H1 (cell line): ENCODE results near the gene UBR2. TPM values are rescaled to one million over a fixed set of nuclear protein-coding genes. Genes with fewer than 3 reads are reported as not detected.

ENCODE experiments used
- CTCF ChIA-PET: fragments of 300-600 bp; sonication (Branson Sonifier 250); formaldehyde crosslinking; loops from one replicate; lab custom pipeline; 2021; ENCODE audit not compliant: partially characterized antibody; lab: Charles Lee
- POLR2A ChIA-PET: fragments of 300-600 bp; sonication (Branson Sonifier 250); formaldehyde crosslinking; loops from one replicate; lab custom pipeline; 2021; ENCODE audit warnings: inconsistent platforms; ENCODE audit not compliant: partially characterized antibody; lab: Charles Lee
- DNase-seq, 2 experiments: peaks; one replicate each; pipeline versions ENCODE4 v3.0.0 to v3.0.0-alpha.2; 2010 to 2022; ENCODE audit warnings: low spot score in 2 of 2, low read depth in 1 of 2, mixed read lengths in 1 of 2
- FAIRE-seq: peaks from 2 replicates; lab custom pipeline; 2011; peaks lifted over from hg19 to GRCh38; lab: Jason Lieb, UNC
- H2AFZ ChIP-seq: 2 replicates; pipeline ENCODE4 v1.8.1; 2012; ENCODE audit warnings: low read length, inconsistent platforms
- H2AK5ac ChIP-seq: 2 replicates; pipeline ENCODE4 v1.6.1; 2013; ENCODE audit warnings: low read depth, low read length
- H2BK120ac ChIP-seq: replicated peaks from 2 replicates; pipeline ENCODE3; 2013; ENCODE audit warnings: low read depth, low read length, inconsistent platforms
- H2BK12ac ChIP-seq: 2 replicates; pipeline ENCODE4 v1.6.1; 2013; ENCODE audit warnings: low read depth, low read length
- H2BK15ac ChIP-seq: 2 replicates; pipeline ENCODE4 v1.6.1; 2013; ENCODE audit warnings: low read length
- H2BK20ac ChIP-seq: 2 replicates; pipeline ENCODE4 v1.6.1; 2013; ENCODE audit warnings: low read length
- H2BK5ac ChIP-seq: 2 replicates; pipeline ENCODE4 v1.6.1; 2013; ENCODE audit warnings: low read depth, low read length
- H3K14ac ChIP-seq: 2 replicates; pipeline ENCODE4 v1.6.1; 2013; ENCODE audit warnings: inconsistent platforms; ENCODE audit not compliant: insufficient read length
- H3K18ac ChIP-seq: 2 replicates; pipeline ENCODE4 v1.6.1; 2013; ENCODE audit warnings: low read length; ENCODE audit errors: extremely low read depth
- H3K23ac ChIP-seq: 2 replicates; pipeline ENCODE4 v1.6.1; 2013; ENCODE audit warnings: inconsistent platforms; ENCODE audit not compliant: insufficient read length
- H3K23me2 ChIP-seq: 2 replicates; pipeline ENCODE4 v1.6.1; 2013; ENCODE audit warnings: low read depth, low read length
- H3K27ac ChIP-seq: 2 replicates; pipeline ENCODE4 v1.6.1; 2011; ENCODE audit warnings: low read depth, low read length, inconsistent platforms
- H3K27me3 ChIP-seq, 4 experiments: replicated peaks in 1 of 4; 1 replicate in 1 of 4; 2 replicates in 3 of 4; pipeline versions ENCODE4 v1.6.1 to v1.8.1; 2011 to 2013; ENCODE audit warnings: low read length in 3 of 4, mild to moderate bottlenecking in 3 of 4, inconsistent platforms in 2 of 4, mixed read lengths in 2 of 4, moderate library complexity in 1 of 4; ENCODE audit not compliant: control insufficient read depth in 3 of 4, insufficient read depth in 3 of 4; ENCODE audit errors: extremely low read depth in 1 of 4
- H3K36me3 ChIP-seq, 4 experiments: 2 replicates each; pipeline versions ENCODE4 v1.6.1 to v1.8.1; 2011 to 2013; ENCODE audit warnings: mild to moderate bottlenecking in 4 of 4, low read length in 3 of 4, moderate library complexity in 2 of 4, control low read depth in 1 of 4, inconsistent platforms in 1 of 4; ENCODE audit not compliant: insufficient read depth in 4 of 4, control insufficient read depth in 2 of 4
- H3K4ac ChIP-seq: replicated peaks from 2 replicates; pipeline ENCODE3; 2013; ENCODE audit warnings: low read length, low read depth, mixed read lengths, inconsistent platforms; ENCODE audit not compliant: insufficient read length
- H3K4me1 ChIP-seq, 4 experiments: replicated peaks in 1 of 4; 1 replicate in 1 of 4; 2 replicates in 3 of 4; pipeline versions ENCODE4 v1.6.1 to v1.8.1; 2011 to 2013; ENCODE audit warnings: low read length in 3 of 4, inconsistent platforms in 2 of 4, mixed read lengths in 1 of 4; ENCODE audit not compliant: insufficient read depth in 4 of 4, control insufficient read depth in 3 of 4
- H3K4me2 ChIP-seq, 2 experiments: 2 replicates each; pipeline versions ENCODE4 v1.6.1 to v1.8.1; 2011 to 2013; ENCODE audit warnings: low read depth in 2 of 2, low read length in 2 of 2, control low read depth in 1 of 2, inconsistent platforms in 1 of 2, mild to moderate bottlenecking in 1 of 2; ENCODE audit not compliant: insufficient read depth in 1 of 2
- H3K4me3 ChIP-seq, 4 experiments: fragments of 200-600, 300-600 bp in 1 of 4; sonication (generic), shearing (Covaris generic), sonication (Bioruptor Twin) in 1 of 4; 2 replicates each; pipeline versions ENCODE4 v1.5.1 to v1.8.1; 2011 to 2016; ENCODE audit warnings: low read length in 4 of 4, low read depth in 3 of 4, control low read depth in 2 of 4, inconsistent platforms in 2 of 4, mild to moderate bottlenecking in 2 of 4, mixed read lengths in 1 of 4, moderate library complexity in 1 of 4; ENCODE audit not compliant: insufficient read depth in 2 of 4; ENCODE audit errors: extremely low read depth in 1 of 4
- H3K56ac ChIP-seq: replicated peaks from 2 replicates; pipeline ENCODE3; 2013; ENCODE audit warnings: low read depth, mild to moderate bottlenecking, mixed read lengths, low read length, inconsistent platforms; ENCODE audit not compliant: insufficient read length
- H3K79me1 ChIP-seq: 2 replicates; pipeline ENCODE4 v1.6.1; 2013; ENCODE audit warnings: low read depth, low read length, control low read depth
- H3K79me2 ChIP-seq, 2 experiments: 2 replicates each; pipeline versions ENCODE4 v1.6.1 to v1.8.1; 2012 to 2013; ENCODE audit warnings: low read length in 2 of 2, mild to moderate bottlenecking in 2 of 2, inconsistent platforms in 1 of 2; ENCODE audit not compliant: insufficient read depth in 2 of 2, control insufficient read depth in 1 of 2
- H3K9ac ChIP-seq, 4 experiments: replicated peaks in 1 of 4; 1 replicate in 1 of 4; 2 replicates in 3 of 4; pipeline versions ENCODE4 v1.6.1 to v1.8.1; 2011 to 2013; ENCODE audit warnings: low read depth in 3 of 4, low read length in 3 of 4, control low read depth in 2 of 4, mild to moderate bottlenecking in 2 of 4, moderate library complexity in 2 of 4, inconsistent platforms in 1 of 4; ENCODE audit errors: extremely low read depth in 1 of 4
- H3K9me3 ChIP-seq, 2 experiments: 2 replicates each; pipeline versions ENCODE4 v1.6.1 to v1.8.1; 2012 to 2013; ENCODE audit warnings: mild to moderate bottlenecking in 2 of 2, moderate library complexity in 2 of 2, control low read depth in 1 of 2, inconsistent platforms in 1 of 2, low read depth in 1 of 2, low read length in 1 of 2, mixed read lengths in 1 of 2; ENCODE audit not compliant: insufficient read depth in 2 of 2
- H4K20me1 ChIP-seq, 2 experiments: replicated peaks in 1 of 2; 2 replicates each; pipeline versions ENCODE3 to v1.8.1; 2011 to 2013; ENCODE audit warnings: inconsistent platforms in 2 of 2, low read length in 2 of 2, mild to moderate bottlenecking in 1 of 2; ENCODE audit not compliant: insufficient read depth in 2 of 2, control insufficient read depth in 1 of 2
- H4K5ac ChIP-seq: 2 replicates; pipeline ENCODE4 v1.6.1; 2013; ENCODE audit warnings: low read length, low read depth, mixed read lengths, inconsistent platforms; ENCODE audit not compliant: insufficient read length
- H4K8ac ChIP-seq: 2 replicates; pipeline ENCODE4 v1.8.0; 2013; ENCODE audit warnings: mild to moderate bottlenecking, moderate library complexity, low read length, inconsistent platforms; ENCODE audit not compliant: insufficient read depth; ENCODE audit errors: extremely low read depth
- H4K91ac ChIP-seq: replicated peaks from 2 replicates; pipeline ENCODE3; 2013; ENCODE audit warnings: low read length, mixed read lengths, inconsistent platforms; ENCODE audit not compliant: insufficient read length
- CBX5 ChIP-seq: fragments of 300-800, 300-1000 bp; sonication (generic); IDR thresholded peaks from 2 replicates; pipeline ENCODE4 v1.7.1; 2016; ENCODE audit warnings: antibody characterized with exemption, low read length, low read depth
- CREB1 ChIP-seq: IDR thresholded peaks from 2 replicates; pipeline ENCODE4 v1.6.1; 2012; ENCODE audit warnings: inconsistent platforms
- EGR1 ChIP-seq: IDR thresholded peaks from 2 replicates; pipeline ENCODE4 v1.6.1; 2011; ENCODE audit warnings: low read depth, low read length, borderline replicate concordance
- GABPA ChIP-seq: IDR thresholded peaks from 2 replicates; pipeline ENCODE4 v1.6.1; 2011; ENCODE audit warnings: mild to moderate bottlenecking, low read length, moderate library complexity, borderline replicate concordance; ENCODE audit not compliant: insufficient read depth
- HDAC2 ChIP-seq, 2 experiments: fragments of 300-600 bp in 1 of 2; sonication (generic) in 1 of 2; IDR thresholded peaks; 2 replicates each; pipeline ENCODE4 v1.6.1; 2011 to 2012; ENCODE audit warnings: low read depth in 2 of 2, low read length in 2 of 2, mild to moderate bottlenecking in 2 of 2, moderate library complexity in 2 of 2, borderline replicate concordance in 1 of 2, inconsistent platforms in 1 of 2
- MAFK ChIP-seq: IDR thresholded peaks from 2 replicates; pipeline ENCODE4 v1.6.1; 2012; ENCODE audit warnings: low read depth, mild to moderate bottlenecking, improper control_type of control experiment, low read length
- RXRA ChIP-seq: IDR thresholded peaks from 2 replicates; pipeline ENCODE4 v1.6.1; 2011; ENCODE audit warnings: low read depth, mild to moderate bottlenecking, low read length, moderate library complexity; ENCODE audit not compliant: insufficient read depth
- TAF1 ChIP-seq: IDR thresholded peaks from 2 replicates; pipeline ENCODE4 v1.6.1; 2011; ENCODE audit warnings: mild to moderate bottlenecking, low read depth, low read length
- TCF12 ChIP-seq: IDR thresholded peaks from 2 replicates; pipeline ENCODE4 v1.6.1; 2011; ENCODE audit warnings: low read depth, mild to moderate bottlenecking, low read length
- WGBS, 2 experiments: shearing (Covaris generic) in 1 of 2; methylation state at CpG; one replicate each; pipeline versions ENCODE4 v1.1.6 to v1.1.7; 2013 to 2015; ENCODE audit warnings: low lambda C conversion rate in 2 of 2, mixed read lengths in 2 of 2, inconsistent platforms in 1 of 2, low coverage in 1 of 2, missing lambda C conversion rate in 1 of 2; ENCODE audit not compliant: insufficient replicate concordance in 2 of 2, insufficient coverage in 1 of 2, insufficient read length in 1 of 2; ENCODE audit errors: extremely low coverage in 1 of 2, missing lambda C conversion rate in 1 of 2; 5-methylcytosine and 5-hydroxymethylcytosine counted together
- polyA plus RNA-seq, 7 experiments: library from polyadenylated mRNA; depleted of rRNA in 3 of 7; stranded (reverse) in 5 of 7; unstranded in 2 of 7; fragments of >200 nt in 5 of 7; fragments of 200-250 nt in 2 of 7; gene quantifications; 1 replicate in 5 of 7; 2 replicates in 1 of 7; 4 replicates in 1 of 7; pipeline versions ENCODE4 v1.2.1 to v1.2.3, GENCODE V29; 2011 to 2013; ENCODE audit warnings: missing spikeins in 2 of 7, mixed read lengths in 2 of 7
- total RNA-seq: library from RNA; stranded (reverse); fragmentation: NEBNext Ultra II Directional; extraction: Animal tissue kit (Norgen Biotek cat#: 25700); gene quantifications from 2 replicates; pipeline ENCODE4 v1.2.1, GENCODE V29; 2021
- TF ChIP-seq, protein P1 (sequence below): IDR thresholded peaks from 2 replicates; pipeline ENCODE4 v1.6.1; 2011; ENCODE audit warnings: low read depth, mild to moderate bottlenecking, low read length; ENCODE audit not compliant: insufficient read depth
- TF ChIP-seq, protein P2 (sequence below): IDR thresholded peaks from 2 replicates; pipeline ENCODE4 v1.6.1; 2012; ENCODE audit warnings: low read length, inconsistent platforms

UBR2 gene
- total and polyA plus RNA-seq, 2 of the 8 experiments (the other 6 are each of a cell fraction or from before 2014, with no cell fraction given): 6.5 to 19.5 TPM

DNA sequence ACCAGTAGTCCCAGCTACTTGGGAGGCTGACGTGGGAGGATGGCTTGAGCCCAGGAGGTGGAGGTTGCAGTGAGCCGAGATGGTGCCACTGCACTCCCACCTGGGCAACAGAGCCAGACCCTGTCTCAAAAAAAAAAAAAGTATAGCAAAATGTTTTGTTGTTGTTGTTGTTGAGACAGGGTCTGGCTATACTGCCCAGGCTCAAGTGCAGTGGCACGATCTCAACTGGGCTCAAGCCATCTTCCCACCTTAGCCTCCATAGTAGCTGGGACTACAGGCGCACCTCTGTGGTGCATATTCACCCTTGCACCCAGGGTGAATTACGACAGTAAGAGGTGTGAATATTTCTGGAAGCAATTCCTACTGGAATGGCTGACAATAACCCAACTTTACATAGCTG lies 11.4 kb upstream of the UBR2 start:
- no peaks in the 10 kb centered on the region for H3K23me2 ChIP-seq
- POLR2A ChIA-PET: interaction anchor here (0.6 to 1.3 kb wide), 3 partner anchors 11 to 59 kb away, joined by 3 to 4 read pairs (median 3); no protein-coding TSS in a partner anchor
- no peak overlapping the region for H2AFZ ChIP-seq
- TF ChIP-seq TCF12: no peak
- TF ChIP-seq HDAC2 (IDR thresholded peaks at IDR 0.05; ENCODE audit: borderline replicate concordance in 1 of 2, low read depth in 2 of 2, low read length in 2 of 2): no peak
- no peak for TF ChIP-seq GABPA
- TF ChIP-seq TAF1: no peak
- TF ChIP-seq CREB1: no peak
- TF ChIP-seq, protein P1, sequence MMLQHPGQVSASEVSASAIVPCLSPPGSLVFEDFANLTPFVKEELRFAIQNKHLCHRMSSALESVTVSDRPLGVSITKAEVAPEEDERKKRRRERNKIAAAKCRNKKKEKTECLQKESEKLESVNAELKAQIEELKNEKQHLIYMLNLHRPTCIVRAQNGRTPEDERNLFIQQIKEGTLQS: no peak
- no peak for TF ChIP-seq RXRA
- TF ChIP-seq, protein P2, sequence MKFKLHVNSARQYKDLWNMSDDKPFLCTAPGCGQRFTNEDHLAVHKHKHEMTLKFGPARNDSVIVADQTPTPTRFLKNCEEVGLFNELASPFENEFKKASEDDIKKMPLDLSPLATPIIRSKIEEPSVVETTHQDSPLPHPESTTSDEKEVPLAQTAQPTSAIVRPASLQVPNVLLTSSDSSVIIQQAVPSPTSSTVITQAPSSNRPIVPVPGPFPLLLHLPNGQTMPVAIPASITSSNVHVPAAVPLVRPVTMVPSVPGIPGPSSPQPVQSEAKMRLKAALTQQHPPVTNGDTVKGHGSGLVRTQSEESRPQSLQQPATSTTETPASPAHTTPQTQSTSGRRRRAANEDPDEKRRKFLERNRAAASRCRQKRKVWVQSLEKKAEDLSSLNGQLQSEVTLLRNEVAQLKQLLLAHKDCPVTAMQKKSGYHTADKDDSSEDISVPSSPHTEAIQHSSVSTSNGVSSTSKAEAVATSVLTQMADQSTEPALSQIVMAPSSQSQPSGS: no peak
- TF ChIP-seq EGR1: no peak
- no peak for TF ChIP-seq CBX5
- TF ChIP-seq MAFK: no peak

More for the DNA sequence above, 11.4 kb upstream of the UBR2 start:
- H3K79me1 ChIP-seq: no peaks in the 10 kb centered on the region
- no peak overlapping the region for H2BK5ac ChIP-seq
- H3K36me3 ChIP-seq: no peaks in the 10 kb centered on the region
- no peaks in the 10 kb centered on the region for H4K20me1 ChIP-seq
- no peak overlapping the region for H3K4me3 ChIP-seq
- H3K79me2 ChIP-seq: no peaks in the 10 kb centered on the region
- H4K91ac ChIP-seq: no peak overlapping the region
- CTCF ChIA-PET: interaction anchor here (0.7 to 2.2 kb wide), 7 partner anchors 9 to 292 kb away, joined by 3 to 13 read pairs (median 3); partner anchors contain the start of gene UBR2
- H3K18ac ChIP-seq: no peak overlapping the region
- no peak overlapping the region for H2BK20ac ChIP-seq
- no peak overlapping the region for H4K8ac ChIP-seq
- H2AK5ac ChIP-seq: no peak overlapping the region
- WGBS, 2 experiments: 87% methylated on average over 5 of the region's 5 CpGs; no CpG with 5 or more reads in 1 of the 2 experiments
- H3K23ac ChIP-seq: no peak overlapping the region
- no peak overlapping the region for H2BK12ac ChIP-seq
- H3K4ac ChIP-seq: no peak overlapping the region
- peaks cover 3 to 4% of the 10 kb centered on the region in 2 experiments; a peak in 2 of 4 replicates for H3K9me3 ChIP-seq
- FAIRE-seq (no peak), DNase-seq (no peak)
- no peak overlapping the region for H3K27ac ChIP-seq
- no peak overlapping the region for H2BK15ac ChIP-seq
- H3K4me1 ChIP-seq: no peaks in the 10 kb centered on the region; a peak in 2 of 7 replicates
- no peak overlapping the region for H3K56ac ChIP-seq
- H3K4me2 ChIP-seq: no peak overlapping the region
- H3K14ac ChIP-seq: no peak overlapping the region
- H4K5ac ChIP-seq: no peak overlapping the region
- H3K9ac ChIP-seq: no peak overlapping the region
- no peak overlapping the region for H2BK120ac ChIP-seq
- peaks cover 0 to 2% (median 0%) of the 10 kb centered on the region in 4 experiments; a peak in 1 of 7 replicates for H3K27me3 ChIP-seq
